OCI-LY7 (cell line): ENCODE results near the gene POC1B.

Experiments used
- CTCF ChIP-seq: fragments of 200-600 bp; sonication (generic); conservative IDR thresholded peaks from 2 replicates; pipeline ENCODE4 v1.5.1; 2014; ENCODE audit warnings: mild to moderate bottlenecking, antibody characterized with exemption, low read length, moderate library complexity, mixed read lengths
- EZH2phosphoT487 ChIP-seq: fragments of 200-600 bp; sonication (generic); IDR thresholded peaks from 2 replicates; pipeline ENCODE4 v1.6.1; 2018; ENCODE audit warnings: low read depth, borderline replicate concordance, mild to moderate bottlenecking, mixed run types, antibody characterized with exemption, low read length, moderate library complexity, mixed read lengths

GRCh38 chr12:89523393-89523792, 2.5 kb downstream of the POC1B start:
- TF ChIP-seq CTCF (no peak), EZH2phosphoT487 (no peak)
